B cell (primary cell): ENCODE data around the gene CASP1. TPM values are rescaled to one million over a fixed set of nuclear protein-coding genes. Genes with fewer than 3 reads are reported as not detected.
"Not testable (repeated sequence)": the region's sequence is repeated elsewhere in the genome, so short reads cannot be mapped to it uniquely, and the experiment has no call there.

ENCODE experiments used
- ATAC-seq: fragments of 200-7000 bp; cut with Tn5 transposase; one replicate; pipeline ENCODE4 v1.10.0; 2021; ENCODE audit warnings: low read depth, mild to moderate bottlenecking, moderate number of reproducible peaks, moderate library complexity
- CTCF ChIA-PET: fragments of 350-600 bp; sonication (Branson Sonifier 250); formaldehyde crosslinking; loops from one replicate; lab custom pipeline; 2021; ENCODE audit warnings: antibody characterized with exemption, inconsistent platforms; lab: Charles Lee
- POLR2A ChIA-PET: fragments of 350-600 bp; sonication (Branson Sonifier 250); formaldehyde crosslinking; loops from one replicate; lab custom pipeline; 2021; ENCODE audit warnings: antibody characterized with exemption; lab: Charles Lee
- DNase-seq: peaks from one replicate; pipeline ENCODE4 v3.0.0; 2013
- H2AFZ ChIP-seq: 2 replicates; pipeline ENCODE4 v1.6.1; 2012; ENCODE audit warnings: mild to moderate bottlenecking, low read depth, low read length; ENCODE audit not compliant: insufficient read depth, poor library complexity, severe bottlenecking
- H3K27ac ChIP-seq, 2 donors: 1 replicate in 1 of 2; 2 replicates in 1 of 2; pipeline ENCODE4 v1.5.1; 2012 to 2013; ENCODE audit warnings: low read length in 2 of 2, mild to moderate bottlenecking in 2 of 2, moderate library complexity in 1 of 2
- H3K27me3 ChIP-seq, 4 experiments: fragments of 200-600 bp in 1 of 4; sonication (generic) in 1 of 4; replicated peaks in 1 of 4; 1 replicate in 2 of 4; 2 replicates in 2 of 4; pipeline versions ENCODE4 v1.6.1 to v1.7.0; 2013 to 2016; ENCODE audit warnings: low read length in 3 of 4, mild to moderate bottlenecking in 2 of 4, mixed read lengths in 1 of 4, moderate library complexity in 1 of 4; ENCODE audit not compliant: insufficient read depth in 4 of 4, control insufficient read depth in 3 of 4; ENCODE audit errors: control extremely low read depth in 1 of 4
- H3K36me3 ChIP-seq, 2 experiments: replicated peaks in 1 of 2; 1 replicate in 1 of 2; 2 replicates in 1 of 2; pipeline versions ENCODE4 v1.6.1 to v1.7.1; 2013; ENCODE audit warnings: low read length in 1 of 2; ENCODE audit not compliant: insufficient read depth in 2 of 2, control insufficient read depth in 1 of 2; ENCODE audit errors: control extremely low read depth in 1 of 2, extremely low read depth in 1 of 2
- H3K4me1 ChIP-seq, 2 donors: fragments of 200-600 bp in 1 of 2; sonication (generic) in 1 of 2; 1 replicate in 1 of 2; 2 replicates in 1 of 2; pipeline versions ENCODE4 v1.5.1 to v1.6.1; 2013 to 2017; ENCODE audit warnings: low read length in 2 of 2; ENCODE audit not compliant: control insufficient read depth in 2 of 2, insufficient read depth in 2 of 2
- H3K4me2 ChIP-seq: replicated peaks from 2 replicates; pipeline ENCODE3; 2012; ENCODE audit warnings: mild to moderate bottlenecking, low read depth, low read length; ENCODE audit not compliant: poor library complexity, severe bottlenecking
- H3K4me3 ChIP-seq, 5 experiments: fragments of 200-600 bp in 1 of 5; sonication (generic) in 1 of 5; 1 replicate in 3 of 5; 2 replicates in 2 of 5; pipeline versions ENCODE4 v1.5.1 to v1.7.0; 2011 to 2016; ENCODE audit warnings: low read length in 4 of 5, mild to moderate bottlenecking in 4 of 5, low read depth in 2 of 5, control low read depth in 1 of 5, moderate library complexity in 1 of 5; ENCODE audit not compliant: insufficient read depth in 1 of 5; ENCODE audit errors: control extremely low read depth in 1 of 5, extremely low read depth in 1 of 5
- H3K79me2 ChIP-seq: fragments of 200-600 bp; sonication (generic); one replicate; pipeline ENCODE4 v1.6.0; 2016; ENCODE audit warnings: low read length; ENCODE audit not compliant: control insufficient read depth, insufficient read depth
- H3K9ac ChIP-seq: fragments of 200-600 bp; sonication (generic); 2 replicates; pipeline ENCODE4 v1.6.1; 2017; ENCODE audit warnings: mild to moderate bottlenecking, low read length, moderate library complexity
- H3K9me3 ChIP-seq, 3 donors: one replicate each; pipeline versions ENCODE4 v1.6.1 to v1.7.1; 2013; ENCODE audit warnings: low read length in 2 of 3; ENCODE audit not compliant: control insufficient read depth in 2 of 3, insufficient read depth in 1 of 3; ENCODE audit errors: control extremely low read depth in 1 of 3
- H4K20me1 ChIP-seq: 2 replicates; pipeline ENCODE4 v1.6.0; 2012; ENCODE audit warnings: mild to moderate bottlenecking, low read length; ENCODE audit not compliant: insufficient read depth, control insufficient read depth, poor library complexity, severe bottlenecking
- H3K27ac Mint-ChIP-seq: one replicate; pipeline ENCODE4 v1.8.0; 2021; ENCODE audit warnings: mixed read lengths
- H3K27me3 Mint-ChIP-seq: one replicate; pipeline ENCODE4 v1.8.0; 2021; ENCODE audit warnings: mixed read lengths
- H3K4me1 Mint-ChIP-seq: one replicate; pipeline ENCODE4 v1.8.0; 2021; ENCODE audit warnings: mixed read lengths
- H3K4me3 Mint-ChIP-seq: one replicate; pipeline ENCODE4 v1.8.0; 2021; ENCODE audit warnings: mixed read lengths
- H3K9me3 Mint-ChIP-seq: one replicate; pipeline ENCODE4 v1.8.0; 2022; ENCODE audit warnings: mixed read lengths; ENCODE audit not compliant: insufficient read depth
- EZH2 ChIP-seq: IDR thresholded peaks from 2 replicates; pipeline ENCODE4 v1.6.1; 2012; ENCODE audit warnings: borderline replicate concordance, low read depth, mild to moderate bottlenecking, moderate library complexity, low read length; ENCODE audit not compliant: insufficient read depth, poor library complexity, severe bottlenecking
- WGBS: methylation state at CpG from one replicate; pipeline ENCODE4 v1.1.5; 2013; ENCODE audit warnings: missing lambda C conversion rate; ENCODE audit not compliant: insufficient coverage; 5-methylcytosine and 5-hydroxymethylcytosine counted together
- intact Hi-C: fragments of 100-400 bp; cut with micrococcal nuclease; formaldehyde crosslinking; loops from one replicate; pipeline ENCODE4 v1.10.0; 2022
- polyA plus RNA-seq: library from polyadenylated mRNA; depleted of rRNA; stranded (reverse); fragments of >200 nt; gene quantifications from 2 replicates; pipeline ENCODE4 v1.2.3, GENCODE V29; 2012
- total RNA-seq, 2 donors: library from RNA; stranded (reverse); fragments of 120-200 nt in 1 of 2; gene quantifications; 1 replicate in 1 of 2; 2 replicates in 1 of 2; pipeline versions ENCODE4 v1.2.3 to v1.2.4, GENCODE V29; 2013 to 2022
- TF ChIP-seq, protein P1 (sequence below): fragments of 200-600 bp; IDR thresholded peaks from one replicate; pipeline ENCODE4 v1.8.0; 2022; ENCODE audit warnings: antibody characterized with exemption, mild to moderate bottlenecking

The CASP1 gene
- total and polyA plus RNA-seq, 2 donors (not counting 1 experiment from before 2014, with no cell fraction given), result 28.4 to 31.9 TPM

GRCh38 chr11:105071089-105071732 is 36.3 kb upstream of the CASP1 start:
- ChIA-PET CTCF (no interaction called here), POLR2A (no interaction called here)

DNA sequence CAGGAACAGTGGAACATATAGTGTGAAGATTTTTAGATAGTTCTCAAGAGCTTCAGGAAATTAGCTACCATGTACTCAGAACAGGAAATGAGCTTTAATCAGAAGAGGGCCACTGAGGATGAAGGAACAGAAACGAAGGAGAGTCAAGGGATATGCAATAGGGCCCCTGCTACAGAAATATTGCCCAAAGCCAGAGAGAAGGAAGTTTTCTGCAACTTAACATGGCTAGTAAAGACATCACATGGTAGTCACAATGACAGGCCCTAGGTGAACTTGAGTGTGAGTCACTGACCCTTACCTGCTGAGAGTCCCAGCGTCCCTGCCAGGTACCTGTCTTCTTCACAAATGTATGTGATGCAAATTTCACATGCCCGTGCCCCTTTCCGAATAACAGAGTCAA is 35.4 kb upstream of the CASP1 start:
- Mint-ChIP-seq H3K4me3 (no peak overlapping the region), H3K9me3 (no peaks in the 10 kb centered on the region), H3K27me3 (peaks cover 9% of the 10 kb centered on the region), H3K27ac (no peak overlapping the region), H3K4me1 (no peaks in the 10 kb centered on the region)
- no peaks in the 10 kb centered on the region for H4K20me1 ChIP-seq
- intact Hi-C loops, result no loop called here
- TF ChIP-seq EZH2, result no peak
- TF ChIP-seq, protein P1, sequence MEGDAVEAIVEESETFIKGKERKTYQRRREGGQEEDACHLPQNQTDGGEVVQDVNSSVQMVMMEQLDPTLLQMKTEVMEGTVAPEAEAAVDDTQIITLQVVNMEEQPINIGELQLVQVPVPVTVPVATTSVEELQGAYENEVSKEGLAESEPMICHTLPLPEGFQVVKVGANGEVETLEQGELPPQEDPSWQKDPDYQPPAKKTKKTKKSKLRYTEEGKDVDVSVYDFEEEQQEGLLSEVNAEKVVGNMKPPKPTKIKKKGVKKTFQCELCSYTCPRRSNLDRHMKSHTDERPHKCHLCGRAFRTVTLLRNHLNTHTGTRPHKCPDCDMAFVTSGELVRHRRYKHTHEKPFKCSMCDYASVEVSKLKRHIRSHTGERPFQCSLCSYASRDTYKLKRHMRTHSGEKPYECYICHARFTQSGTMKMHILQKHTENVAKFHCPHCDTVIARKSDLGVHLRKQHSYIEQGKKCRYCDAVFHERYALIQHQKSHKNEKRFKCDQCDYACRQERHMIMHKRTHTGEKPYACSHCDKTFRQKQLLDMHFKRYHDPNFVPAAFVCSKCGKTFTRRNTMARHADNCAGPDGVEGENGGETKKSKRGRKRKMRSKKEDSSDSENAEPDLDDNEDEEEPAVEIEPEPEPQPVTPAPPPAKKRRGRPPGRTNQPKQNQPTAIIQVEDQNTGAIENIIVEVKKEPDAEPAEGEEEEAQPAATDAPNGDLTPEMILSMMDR, result no peak
- no peak overlapping the region for H3K27ac ChIP-seq
- no peaks in the 10 kb centered on the region for H3K36me3 ChIP-seq
- DNase-seq, result no peak
- POLR2A ChIA-PET, result no interaction called here
- H3K9ac ChIP-seq, result no peak overlapping the region
- H3K4me2 ChIP-seq, result no peak overlapping the region
- no peaks in the 10 kb centered on the region for H3K27me3 ChIP-seq
- no peaks in the 10 kb centered on the region for H3K4me1 ChIP-seq
- H3K9me3 ChIP-seq, result no peaks in the 10 kb centered on the region
- no peak overlapping the region for H3K4me3 ChIP-seq
- no peaks in the 10 kb centered on the region for H3K79me2 ChIP-seq
- CTCF ChIA-PET, result no interaction called here
- 93% methylated on average over 4 of the region's 4 CpGs for WGBS
- H2AFZ ChIP-seq, result no peak overlapping the region
- no peak for ATAC-seq

More at GRCh38 chr11:105071089-105071732, 36.3 kb upstream of the CASP1 start:
- no peak for ATAC-seq
- intact Hi-C loops, result no loop called here
- Mint-ChIP-seq H3K27ac (no peak overlapping the region), H3K4me1 (no peaks in the 10 kb centered on the region), H3K4me3 (no peak overlapping the region), H3K9me3 (no peaks in the 10 kb centered on the region), H3K27me3 (peaks cover 9% of the 10 kb centered on the region)
- Histone ChIP-seq H3K9me3 (no peaks in the 10 kb centered on the region), H3K9ac (no peak overlapping the region), H3K79me2 (no peaks in the 10 kb centered on the region), H3K4me2 (no peak overlapping the region), H3K27ac (no peak overlapping the region), H3K4me1 (no peaks in the 10 kb centered on the region), H3K4me3 (no peak overlapping the region), H3K36me3 (no peaks in the 10 kb centered on the region), H2AFZ (no peak overlapping the region), H3K27me3 (no peaks in the 10 kb centered on the region), H4K20me1 (no peaks in the 10 kb centered on the region)
- DNase-seq, result no peak
- WGBS, result 100% methylated on average over 2 of the region's 4 CpGs
- no peak for TF ChIP-seq EZH2
- TF ChIP-seq, protein P1, result no peak

DNA sequence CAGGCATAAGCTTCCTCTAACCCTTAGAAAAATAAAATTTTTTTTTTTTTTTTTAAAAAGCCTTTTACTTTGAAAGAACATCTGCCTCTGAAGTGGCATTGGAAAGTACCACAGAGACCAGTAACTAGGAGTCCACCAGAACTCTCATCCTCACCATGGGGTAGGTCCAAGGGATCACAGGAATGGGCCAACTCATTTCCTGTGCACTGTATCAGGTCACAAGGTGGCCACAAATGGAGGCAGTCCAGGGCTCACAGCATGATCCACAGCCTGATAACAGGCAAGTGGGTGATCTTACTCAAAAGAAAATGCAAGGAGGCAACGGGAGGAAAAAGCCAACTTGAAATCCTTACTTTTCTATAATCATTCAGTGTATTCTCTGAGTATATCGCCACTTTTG is 34.8 kb upstream of the CASP1 start:
- H3K27ac Mint-ChIP-seq, H3K9ac ChIP-seq, H3K27ac ChIP-seq, H3K27me3 Mint-ChIP-seq, POLR2A ChIA-PET, H3K4me3 ChIP-seq, ATAC-seq, H3K36me3 ChIP-seq, H3K27me3 ChIP-seq, H2AFZ ChIP-seq, H3K4me1 Mint-ChIP-seq, H3K9me3 Mint-ChIP-seq, DNase-seq, H3K79me2 ChIP-seq, CTCF ChIA-PET, H3K4me2 ChIP-seq, intact Hi-C loops, H3K4me1 ChIP-seq, H3K4me3 Mint-ChIP-seq, H3K9me3 ChIP-seq, H4K20me1 ChIP-seq: not testable (repeated sequence)
- no CpG with 5 or more reads among the region's 2 CpGs for WGBS
